GM12875 (cell line): Measurements from ENCODE around the gene WASF2.
"Not testable (repeated sequence)": the region's sequence is repeated elsewhere in the genome, so short reads cannot be mapped to it uniquely, and the experiment has no call there.

Experiments used
- H3K4me3 ChIP-seq: one replicate; pipeline ENCODE4 v1.5.1; 2011; ENCODE audit warnings: low read depth, low read length, control low read depth
- CTCF ChIP-seq: IDR thresholded peaks from 2 replicates; pipeline ENCODE4 v1.5.1; 2011; ENCODE audit warnings: low read depth, mild to moderate bottlenecking, control low read depth, inconsistent platforms, low read length, moderate library complexity, borderline replicate concordance; ENCODE audit not compliant: insufficient read depth

WASF2 gene

GRCh38 chr1:27503844-27504587 lies 14.0 kb upstream of the WASF2 start:
- TF ChIP-seq CTCF, result no peak
- H3K4me3 ChIP-seq, result no peak overlapping the region

GRCh38 chr1:27503033-27503432 lies 13.1 kb upstream of the WASF2 start:
- no peak overlapping the region for H3K4me3 ChIP-seq

GRCh38 chr1:27501159-27501558 lies 11.2 kb upstream of the WASF2 start:
- H3K4me3 ChIP-seq, result not testable (repeated sequence)

More at GRCh38 chr1:27503033-27503432, 13.1 kb upstream of the WASF2 start:
- TF ChIP-seq CTCF, result no peak

- no peak overlapping the region for H3K4me3 ChIP-seq
- TF ChIP-seq CTCF, result no peak
These were observed 9.2 kb upstream of the WASF2 start for GRCh38 chr1:27499142-27499541.

GRCh38 chr1:27496604-27497155 lies 6.7 kb upstream of the WASF2 start:
- no peak overlapping the region for H3K4me3 ChIP-seq
- no peak for TF ChIP-seq CTCF

GRCh38 chr1:27492796-27493195 lies 2.8 kb upstream of the WASF2 start:
- H3K4me3 ChIP-seq, result no peak overlapping the region
- no peak for TF ChIP-seq CTCF

- TF ChIP-seq CTCF, result no peak
- H3K4me3 ChIP-seq, result no peak overlapping the region
These were observed 2.1 kb upstream of the WASF2 start for GRCh38 chr1:27491748-27492700.
